Measurements from ENCODE around the gene WWOX.

DNA sequence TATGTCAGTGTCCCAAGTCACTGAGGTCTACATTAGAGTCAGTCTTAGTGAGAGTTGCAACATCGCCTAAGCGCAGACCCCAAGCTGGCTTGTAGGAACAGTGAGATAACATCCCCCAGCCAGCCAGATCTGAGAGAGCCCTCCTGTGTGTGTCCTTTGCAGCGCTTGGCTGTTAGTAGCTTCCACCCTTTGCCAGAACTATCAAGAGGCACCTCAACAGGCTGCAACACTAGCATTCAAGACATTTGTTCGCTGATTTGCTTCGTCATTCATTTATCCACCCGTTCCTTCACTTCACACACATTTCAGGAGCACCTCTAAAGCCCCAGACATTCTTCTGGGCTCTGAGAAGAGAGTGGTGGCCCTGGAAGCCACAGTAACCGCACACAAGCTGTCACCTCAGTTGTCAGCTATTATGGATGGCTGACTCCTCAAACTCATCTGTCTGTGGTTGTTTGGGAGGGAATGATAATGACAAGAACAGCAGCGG lies 289.6 kb downstream of the WWOX start:
- TF ChIP-seq POLR2A (IDR thresholded peaks at IDR 0.05) (no peak), CTCF (IDR thresholded peaks at IDR 0.05) (no peak)

Measured in thyroid gland (tissue), 4 donors.